GM19023 (cell line): Measurements from ENCODE around the gene ZNF335.
"Not testable (repeated sequence)": the region's sequence is repeated elsewhere in the genome, so short reads cannot be mapped to it uniquely, and the experiment has no call there.

Source experiments
- ATAC-seq: cut with Tn5 transposase; IDR thresholded peaks from one replicate; pipeline ENCODE4 v1.9.1; 2021; ENCODE audit warnings: mild to moderate bottlenecking, moderate library complexity; ENCODE audit not compliant: unreplicated experiment

ZNF335 gene

DNA sequence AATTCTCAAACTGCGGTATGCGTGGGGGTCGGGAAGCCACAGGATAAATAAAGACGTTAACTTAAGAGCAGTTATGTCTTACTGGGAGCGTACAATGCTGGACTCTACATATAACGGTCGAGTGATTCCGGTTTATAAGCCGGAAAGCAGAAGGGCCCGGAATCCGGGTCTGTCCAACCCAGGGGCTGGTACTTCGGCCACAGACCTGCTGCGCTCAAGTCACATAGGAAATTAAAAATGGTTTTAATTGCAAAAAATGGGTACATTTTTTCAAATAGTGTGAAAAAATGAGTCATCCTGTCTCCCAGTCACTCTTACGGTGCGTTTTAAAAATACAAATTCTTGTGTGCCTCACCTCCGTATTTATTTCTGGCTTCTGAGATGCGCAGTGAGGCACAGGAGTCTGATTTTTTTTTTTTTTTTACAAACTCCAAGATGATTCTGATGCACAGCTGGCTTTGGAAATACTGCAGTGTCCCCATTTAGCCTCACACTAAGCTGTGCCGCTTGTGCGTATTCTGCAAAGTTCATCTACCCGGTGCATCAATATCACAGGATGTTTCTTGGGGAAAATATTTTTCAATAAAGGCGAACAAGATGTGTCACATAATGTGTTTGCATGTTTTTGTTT, 36.5 kb downstream of the ZNF335 start:
- peak; percentile 10 for ATAC-seq

DNA sequence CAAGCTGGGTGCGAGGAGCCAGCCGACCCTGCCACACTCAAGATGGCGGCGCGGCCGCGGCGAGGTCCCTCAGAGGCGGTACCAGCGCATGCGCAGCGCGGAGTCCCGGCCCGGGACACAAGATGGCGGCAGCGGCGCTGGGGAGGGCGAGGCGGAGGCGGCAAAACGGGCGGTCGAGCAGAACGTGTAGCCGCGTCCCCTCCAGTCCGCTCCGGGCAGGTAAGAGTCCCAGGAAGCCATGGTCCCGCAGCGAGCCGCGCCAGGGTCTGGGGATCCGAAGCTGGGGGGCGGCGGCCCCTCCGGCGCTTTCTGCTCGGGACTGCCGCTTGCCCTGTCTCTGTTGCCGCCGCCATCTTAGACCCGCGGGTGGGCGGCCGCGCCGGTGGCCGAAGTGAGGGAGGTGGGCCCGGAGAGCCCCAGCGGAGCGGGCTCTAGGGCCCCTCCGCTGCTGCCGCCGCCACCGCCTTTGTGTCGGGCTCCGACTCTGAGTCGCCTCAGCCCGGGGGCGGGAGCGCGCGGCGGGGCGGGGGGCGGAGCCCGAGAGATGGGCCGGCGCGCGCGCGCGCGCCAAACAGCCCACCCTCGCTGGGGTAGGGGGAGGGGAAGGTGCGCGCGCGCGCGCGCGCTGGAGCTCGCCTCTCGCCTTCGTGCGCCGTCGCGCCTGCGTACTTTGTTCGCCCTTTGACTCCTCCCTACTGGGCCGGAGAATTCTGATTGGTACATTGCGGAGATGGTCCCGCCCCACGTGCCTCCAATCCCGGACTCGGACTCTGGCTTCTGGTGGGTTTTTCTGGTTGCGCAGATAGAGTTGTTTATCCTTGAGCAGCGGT, 37.2 kb downstream of the ZNF335 start, which contains the start of gene PCIF1:
Gene PCIF1, plus strand, starts transcription at position 98 of the 830 bp plus-strand sequence. CDS start 4,317 bp downstream, outside the sequence.
- ATAC-seq: peak; percentile 77

DNA sequence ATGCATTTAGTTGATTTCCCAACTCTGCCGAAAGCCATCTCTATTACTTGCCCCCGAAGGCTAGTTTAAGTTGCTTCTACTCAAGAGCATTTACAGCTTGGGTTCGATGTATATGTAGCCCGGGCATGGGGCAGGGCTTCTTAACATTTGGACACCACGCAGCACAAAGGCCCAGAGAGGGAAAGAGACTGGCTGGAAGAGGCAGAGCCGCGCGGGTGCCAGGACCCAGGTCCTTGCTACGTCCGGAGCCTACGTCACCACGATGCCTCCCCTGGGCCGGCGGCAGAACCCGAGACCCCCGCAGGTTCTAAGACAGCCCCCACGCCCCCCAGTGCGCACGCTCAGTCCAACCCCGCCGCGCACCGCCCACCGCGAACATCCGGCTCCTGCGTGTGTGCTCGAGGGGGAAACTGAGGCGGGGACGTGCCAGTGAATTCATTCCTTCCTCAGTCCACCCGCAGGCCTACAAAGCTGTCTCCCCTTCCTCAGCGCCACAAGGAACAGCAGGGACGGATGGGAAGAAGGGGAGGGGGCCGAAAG, 37.9 kb downstream of the ZNF335 start:
- ATAC-seq: peak; percentile 22

DNA sequence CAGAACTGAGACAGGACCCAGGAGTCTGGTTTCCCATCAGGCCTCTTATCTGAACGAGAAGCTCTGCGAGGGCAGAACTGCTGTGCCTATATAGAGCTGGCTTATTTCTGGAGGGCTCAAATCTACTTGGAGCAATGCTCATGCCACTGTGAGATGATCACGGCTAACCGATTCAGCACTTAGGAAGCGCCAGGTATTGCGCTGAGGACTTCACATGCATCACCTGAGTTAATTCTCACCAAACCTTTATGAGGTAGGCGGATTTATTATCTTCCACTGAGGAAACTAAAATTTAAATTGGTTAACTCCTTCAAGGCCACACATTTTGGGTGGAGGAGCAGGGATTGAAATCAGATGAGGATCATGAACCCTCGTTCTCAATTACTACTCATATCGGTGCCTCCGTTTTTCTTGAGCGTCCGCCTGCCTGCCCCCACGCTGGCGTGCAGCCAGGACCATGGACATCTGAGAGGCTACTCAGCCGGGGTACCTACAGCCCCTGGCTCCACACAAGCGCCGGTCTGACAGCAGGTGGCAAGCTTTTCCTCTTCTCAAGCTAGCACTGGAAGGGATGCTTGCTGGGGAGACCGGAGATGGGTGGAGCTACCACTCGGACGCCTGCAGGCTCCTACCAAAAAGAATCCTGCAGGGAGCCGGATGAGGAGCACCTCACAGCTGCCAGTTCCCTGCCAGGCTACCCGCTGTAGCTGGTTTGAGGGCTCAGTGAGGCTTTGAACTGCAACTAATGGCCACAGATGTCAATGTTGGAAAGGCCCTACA, 38.5 kb downstream of the ZNF335 start:
- ATAC-seq: no peak

DNA sequence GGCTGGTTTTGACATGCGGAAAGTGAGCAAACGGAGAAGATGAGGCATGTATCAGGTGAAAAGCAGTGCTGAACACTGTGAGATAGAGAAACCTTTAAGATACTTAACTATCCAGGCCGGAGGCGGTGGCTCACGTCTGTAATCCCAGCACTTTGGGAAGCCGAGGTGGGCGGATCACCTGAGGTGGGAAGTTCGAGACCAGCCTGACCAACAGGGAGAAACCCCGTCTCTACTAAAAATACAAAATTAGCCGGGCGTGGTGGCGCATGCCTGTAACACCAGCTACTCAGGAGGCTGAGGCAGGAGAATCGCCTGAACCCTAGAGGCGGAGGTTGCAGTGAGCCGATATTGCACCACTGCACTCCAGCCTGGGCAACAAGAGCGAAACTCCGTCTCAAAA, 40.3 kb downstream of the ZNF335 start:
- not testable (repeated sequence) for ATAC-seq

DNA sequence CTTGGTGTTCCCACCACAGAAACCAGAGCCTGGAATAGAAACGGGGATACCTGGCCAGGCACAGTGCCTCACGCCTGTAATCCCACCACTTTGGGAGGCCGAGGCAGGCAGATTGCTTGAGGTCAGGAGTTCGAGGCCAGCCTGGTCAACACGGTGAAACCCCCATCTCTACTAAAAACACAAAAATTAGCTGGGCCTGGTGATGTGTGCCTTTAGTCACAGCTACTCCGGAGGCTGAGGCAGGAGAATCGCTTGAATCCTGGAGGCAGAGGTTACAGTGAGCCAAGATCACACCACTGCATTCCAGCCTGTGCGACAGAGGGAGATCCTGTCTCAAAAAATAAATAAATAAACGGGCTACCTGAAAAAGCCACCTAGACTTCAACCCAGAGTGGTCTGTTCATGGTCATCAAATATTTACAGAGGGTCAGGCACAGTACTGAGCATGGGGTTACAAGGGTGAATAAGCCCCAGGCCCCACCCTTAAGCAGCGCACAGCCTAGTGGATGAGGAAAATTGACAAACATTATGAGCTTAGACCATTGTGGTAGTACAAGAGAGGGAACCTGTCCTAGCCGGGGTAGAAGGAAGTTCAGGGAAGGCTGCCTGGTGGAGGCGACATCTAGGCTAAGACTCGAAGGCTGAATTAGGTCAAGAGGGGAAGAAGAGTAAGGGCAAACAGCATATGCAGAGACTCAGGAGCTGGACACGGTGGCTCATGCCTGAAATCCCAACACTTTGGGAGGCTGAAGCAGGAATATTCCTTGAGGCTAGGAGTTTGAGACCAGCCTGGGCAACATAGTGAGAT, 44.7 kb downstream of the ZNF335 start:
- ATAC-seq: no peak

DNA sequence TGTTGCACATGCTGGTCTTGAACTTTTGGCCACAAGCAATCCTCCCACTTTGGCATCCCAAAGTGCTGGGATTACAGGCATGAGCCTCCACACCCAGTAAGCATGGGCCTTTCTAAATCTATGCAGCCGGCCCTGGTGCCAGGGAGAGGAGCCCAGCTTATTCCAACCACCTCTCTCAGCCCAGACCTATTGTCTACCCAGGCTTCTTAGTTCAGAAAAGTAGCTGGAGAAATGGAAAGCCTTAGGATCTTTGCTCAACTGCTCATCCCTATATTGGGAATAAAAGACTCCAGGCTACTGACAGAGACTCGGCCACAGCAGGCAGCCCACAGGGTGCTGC, 45.3 kb downstream of the ZNF335 start:
- no peak for ATAC-seq

DNA sequence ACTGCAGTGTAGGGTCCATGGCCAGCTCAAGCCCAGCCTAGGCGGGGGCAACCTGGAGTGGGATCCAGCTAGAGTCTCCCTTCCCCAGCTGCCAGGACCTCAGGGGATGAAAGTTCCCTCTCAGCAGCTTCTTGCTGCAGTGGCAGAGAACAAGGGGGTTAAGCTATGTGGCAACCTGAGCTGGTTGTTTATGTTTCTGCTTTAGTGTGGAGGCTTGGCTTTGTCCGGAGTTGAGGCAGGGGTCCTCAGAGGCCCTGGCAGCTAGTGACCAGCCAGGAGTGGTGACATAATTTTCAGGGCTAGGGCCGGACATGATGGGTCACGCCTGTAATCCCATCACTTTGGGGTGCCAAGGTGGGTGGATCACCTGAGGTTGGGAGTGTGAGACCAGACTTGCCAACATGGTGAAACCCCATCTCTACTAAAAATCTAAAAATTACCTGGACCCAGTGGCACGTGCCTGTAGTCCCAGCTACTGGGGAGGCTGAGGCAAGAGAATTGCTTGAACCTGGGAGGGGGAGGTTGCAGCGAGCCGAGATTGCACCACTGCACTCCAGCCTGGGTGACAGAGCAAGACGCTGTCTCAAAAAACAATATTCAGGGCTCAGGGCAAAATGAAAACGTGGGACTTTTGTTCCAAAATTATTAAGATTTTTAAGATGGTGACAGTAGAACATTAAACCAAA, 46.0 kb downstream of the ZNF335 start:
- no peak for ATAC-seq

DNA sequence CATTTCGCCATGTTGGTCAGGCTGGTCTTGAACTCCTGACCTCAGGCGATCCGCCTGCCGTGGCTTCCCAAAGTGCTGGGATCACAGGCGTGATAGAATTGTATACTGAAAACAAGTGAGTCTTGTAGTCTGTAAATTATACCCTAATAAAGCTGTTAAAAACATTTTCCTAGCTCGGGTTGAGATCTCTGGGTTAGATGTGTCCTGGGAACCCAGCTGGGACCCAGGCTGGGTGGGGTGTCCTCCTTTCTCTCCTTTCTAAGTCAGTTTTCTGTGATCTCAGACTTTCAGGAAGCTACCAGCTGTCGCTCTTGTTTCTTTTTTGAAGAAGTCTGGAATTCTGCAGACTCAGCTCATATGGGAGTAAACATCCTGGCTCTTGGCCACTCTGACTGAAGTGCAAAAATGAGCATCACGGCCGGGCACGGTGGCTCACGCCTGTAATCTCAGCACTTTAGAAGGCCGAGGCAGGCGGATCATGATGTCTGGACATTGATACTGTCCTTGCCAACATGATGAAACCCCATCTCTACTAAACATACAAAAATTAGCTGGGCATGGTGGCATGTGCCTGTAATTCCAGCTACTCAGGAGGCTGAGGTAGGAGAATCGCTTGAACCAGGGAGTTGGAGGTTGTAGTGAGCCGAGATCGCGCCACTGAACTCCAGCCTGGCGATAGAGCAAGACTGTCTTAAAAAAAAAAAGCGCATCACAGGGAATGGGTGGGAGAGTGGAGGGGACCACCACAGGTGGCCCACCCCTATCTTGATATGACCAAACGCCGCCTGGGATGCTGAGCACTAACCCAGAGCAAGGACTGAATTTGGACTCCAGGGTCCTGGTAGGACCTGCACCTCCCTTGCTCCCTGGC, 47.4 kb downstream of the ZNF335 start:
- no peak for ATAC-seq

DNA sequence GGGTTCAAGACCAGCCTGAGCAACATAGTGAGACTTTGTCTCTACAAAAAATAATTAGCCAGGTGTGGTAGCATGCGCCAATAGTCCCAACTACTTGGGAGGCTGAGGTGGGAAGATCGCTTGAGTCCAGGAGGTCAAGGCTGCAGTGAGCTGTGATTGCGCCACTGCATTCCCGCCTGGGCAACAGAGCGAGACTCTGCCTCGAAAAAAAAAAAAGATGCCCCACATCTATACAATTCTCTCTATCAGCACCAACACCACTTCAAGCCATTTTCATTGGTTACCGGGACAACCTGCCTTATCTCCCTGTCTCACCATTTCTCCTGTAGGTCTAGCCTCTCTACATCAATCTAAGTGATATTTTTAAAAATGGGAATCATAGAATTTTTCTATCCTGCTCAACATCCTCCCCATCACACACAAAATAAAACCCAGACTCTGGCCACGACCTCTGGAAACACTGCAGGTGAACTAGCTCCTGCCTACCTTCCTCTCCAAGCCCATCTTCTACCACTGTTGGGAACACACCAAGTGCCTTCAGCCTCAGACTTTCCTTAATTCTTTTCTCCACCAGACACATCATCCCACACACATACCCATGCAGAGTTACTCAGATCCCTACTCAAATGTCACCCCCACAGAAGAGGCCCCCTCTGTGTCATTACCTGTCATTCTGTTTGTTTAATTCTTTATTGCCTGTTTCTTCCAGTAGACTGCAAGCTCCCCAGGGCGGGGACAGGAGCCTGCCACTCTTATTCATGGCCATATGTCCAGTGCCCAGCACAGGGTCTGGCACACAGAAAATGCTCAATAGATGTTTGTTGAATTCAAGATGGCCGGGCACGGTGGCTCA, 50.4 kb downstream of the ZNF335 start:
- no peak for ATAC-seq

DNA sequence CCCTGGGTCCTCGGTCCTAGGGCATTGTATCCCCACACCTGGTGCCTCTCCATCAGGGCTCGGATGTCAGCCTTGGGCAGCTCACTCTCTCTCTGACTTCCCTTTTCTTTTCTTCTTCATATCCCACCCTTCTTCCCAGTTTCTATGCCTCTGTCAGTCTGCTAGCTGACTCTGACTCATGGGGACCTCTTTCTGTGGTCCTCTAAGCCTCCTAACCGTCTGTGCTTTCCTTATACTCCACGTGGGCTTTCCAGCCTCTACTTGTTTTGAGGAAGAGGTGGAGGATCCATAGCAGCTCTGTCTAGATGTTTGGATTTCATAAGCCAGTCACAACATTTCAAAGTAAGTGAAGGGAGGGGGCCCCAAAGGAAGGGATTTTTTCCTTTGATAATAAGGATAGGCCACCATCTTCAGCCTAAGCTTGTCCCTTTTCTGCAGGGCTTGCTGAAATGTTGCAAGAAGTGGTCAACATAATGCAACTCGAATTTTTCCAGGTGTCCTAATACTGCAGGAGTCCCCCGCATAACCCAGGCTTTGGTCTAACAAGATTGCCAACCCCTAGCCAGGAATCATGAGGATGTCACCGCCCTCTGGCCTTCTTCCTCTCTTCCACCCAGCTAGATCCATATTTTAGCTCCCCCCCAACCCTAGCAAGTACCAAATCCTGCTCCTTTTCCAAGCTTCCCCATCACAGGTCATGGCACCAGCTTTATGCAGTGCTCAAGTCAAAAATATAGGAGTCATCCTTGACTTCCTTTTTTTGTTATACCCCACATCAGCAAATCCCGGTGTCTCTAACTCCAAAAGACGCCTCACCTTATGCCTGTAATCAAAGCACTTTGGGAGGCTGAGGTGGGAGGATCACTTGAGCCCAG, 51.3 kb downstream of the ZNF335 start:
- ATAC-seq: no peak

DNA sequence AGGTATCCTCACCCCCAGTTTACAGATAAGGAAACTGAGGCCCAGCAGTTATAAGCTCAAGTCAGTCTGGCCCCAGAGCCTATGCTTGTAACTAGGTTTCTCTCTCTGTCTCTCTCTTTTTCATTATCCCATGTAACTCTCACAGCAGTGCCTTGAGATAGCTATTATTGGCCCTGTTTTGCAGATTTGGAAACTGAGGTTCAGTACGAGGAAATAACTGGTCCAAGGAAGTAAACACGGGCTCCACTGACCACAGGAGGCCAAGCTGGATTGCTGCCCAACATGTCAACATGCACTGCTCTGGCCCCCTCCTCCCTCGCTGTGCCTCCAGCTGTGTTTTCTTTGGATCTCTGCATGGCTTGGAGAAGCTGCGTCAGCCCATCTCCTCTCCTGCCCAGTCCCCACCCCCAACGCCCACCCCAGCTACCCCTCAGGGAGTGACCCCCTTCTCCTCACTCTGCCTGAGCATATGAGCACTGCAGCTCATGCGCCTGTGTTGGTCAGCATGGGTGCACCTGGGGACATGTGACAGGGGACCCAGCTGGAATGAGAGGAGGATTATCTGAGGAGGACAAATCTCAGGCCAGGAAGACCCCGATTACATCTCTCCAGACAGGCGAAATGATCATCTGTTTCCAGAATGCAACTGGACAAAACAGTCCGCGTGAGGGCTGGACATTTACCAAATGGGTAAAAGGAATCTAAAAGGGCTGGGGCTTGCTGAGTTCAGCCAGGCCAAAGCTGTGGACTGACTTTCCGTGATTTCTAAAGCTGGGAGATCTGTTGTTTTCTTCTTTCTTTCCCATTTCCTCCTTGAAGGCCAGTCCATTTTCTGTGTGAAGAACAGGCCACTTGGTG, 52.2 kb downstream of the ZNF335 start:
- ATAC-seq: no peak

DNA sequence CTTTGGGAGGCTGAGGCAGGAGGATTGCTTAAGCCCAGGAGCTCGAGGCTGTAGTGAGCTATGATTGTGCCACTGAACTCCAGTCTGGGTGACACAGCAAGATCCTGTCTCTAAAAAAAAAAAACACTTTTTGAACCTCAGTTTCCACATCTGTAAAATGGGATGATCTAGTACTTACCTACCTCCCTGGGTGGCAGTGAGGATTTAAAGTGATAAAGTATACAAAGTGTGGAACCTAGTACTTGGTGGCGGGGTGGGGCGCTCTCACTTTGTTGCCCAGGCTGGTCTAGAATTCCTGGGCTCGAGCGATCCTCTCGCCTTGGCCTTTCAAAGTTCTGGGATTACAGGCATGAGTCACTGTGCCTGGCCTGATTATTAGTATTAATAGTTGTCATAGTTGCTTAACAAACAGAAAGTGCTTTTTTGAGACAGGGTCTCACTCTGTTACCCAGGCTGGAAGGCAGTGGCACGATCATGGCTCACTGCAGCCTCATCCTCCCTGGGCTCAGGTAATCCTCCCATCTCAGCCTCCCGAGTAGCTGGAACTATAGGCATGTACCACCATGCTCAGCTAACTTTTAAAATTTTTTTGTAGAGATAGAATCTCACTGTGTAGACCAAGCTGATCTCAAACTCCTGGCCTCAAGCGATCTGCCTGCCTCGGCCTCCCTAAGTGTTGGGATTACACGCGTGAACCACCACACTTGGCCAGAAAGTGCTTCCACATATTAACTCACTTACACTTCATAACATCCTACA, 53.0 kb downstream of the ZNF335 start:
- no peak for ATAC-seq

DNA sequence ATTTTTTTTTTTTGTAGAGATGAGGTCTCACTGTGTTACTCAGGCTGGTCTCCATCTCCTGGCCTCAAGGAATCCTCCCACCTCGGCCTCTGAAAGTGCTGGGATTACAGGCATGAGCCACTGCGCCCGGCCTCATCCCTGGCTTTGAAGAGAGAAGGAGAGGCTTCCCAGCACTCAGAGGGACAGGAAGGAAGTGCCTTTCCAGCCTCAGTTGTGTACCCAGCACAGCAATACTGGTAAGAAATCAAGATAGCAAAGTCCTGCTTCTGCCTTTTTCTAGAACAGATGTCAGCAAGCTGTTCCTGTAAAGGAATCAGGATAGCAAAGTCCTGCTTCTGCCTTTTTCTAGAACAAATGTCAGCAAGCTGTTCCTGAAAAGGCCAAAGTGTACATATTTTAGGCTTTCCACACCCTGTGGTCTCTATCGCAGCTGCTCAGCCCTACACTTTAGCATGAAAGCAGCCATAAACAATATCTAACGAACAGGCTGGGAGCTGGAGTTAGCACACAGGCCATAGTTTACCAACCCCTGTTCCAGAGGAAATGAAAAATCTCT, 53.7 kb downstream of the ZNF335 start:
- ATAC-seq: no peak

DNA sequence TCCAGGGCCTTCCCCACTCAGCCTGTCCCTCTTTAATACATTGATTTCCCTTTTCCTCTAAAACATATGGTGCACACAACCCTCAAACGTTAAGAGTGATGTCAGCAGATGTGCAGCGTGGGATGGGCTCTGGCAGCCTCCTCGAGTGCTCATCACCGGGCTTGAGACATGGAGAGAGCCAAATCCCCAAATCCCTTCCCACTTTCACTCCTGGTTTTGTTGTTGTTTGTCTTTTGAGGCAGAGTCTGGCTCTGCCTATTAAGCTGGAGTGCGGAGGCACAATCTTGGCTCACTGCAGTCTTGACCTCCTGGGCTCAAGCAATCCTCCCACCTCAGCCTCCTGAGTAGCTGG, 54.2 kb downstream of the ZNF335 start:
- ATAC-seq: no peak
